Osteocyte (in vitro differentiated cells): Measurements from ENCODE around the gene PSD4. TPM values are rescaled to one million over a fixed set of nuclear protein-coding genes. Genes with fewer than 3 reads are reported as not detected.
A peak's percentile ranks its signal among the peaks of the same experiment; 100 is the strongest.

Experiments
- DNase-seq: peaks from one replicate; pipeline ENCODE4 v3.0.0; 2021; ENCODE audit warnings: mixed read lengths; ENCODE audit not compliant: unreplicated experiment; ENCODE audit errors: extremely low spot score
- H3K27ac Mint-ChIP-seq: one replicate; pipeline ENCODE4 v1.8.0; 2021; ENCODE audit warnings: mild to moderate bottlenecking, mixed read lengths; ENCODE audit not compliant: unreplicated experiment
- H3K27me3 Mint-ChIP-seq: one replicate; pipeline ENCODE4 v1.8.0; 2021; ENCODE audit warnings: mixed read lengths; ENCODE audit not compliant: unreplicated experiment
- H3K36me3 Mint-ChIP-seq: one replicate; pipeline ENCODE4 v1.8.0; 2021; ENCODE audit warnings: mixed read lengths; ENCODE audit not compliant: unreplicated experiment
- H3K4me1 Mint-ChIP-seq: one replicate; pipeline ENCODE4 v1.8.0; 2021; ENCODE audit warnings: mixed read lengths; ENCODE audit not compliant: unreplicated experiment
- H3K4me3 Mint-ChIP-seq: one replicate; pipeline ENCODE4 v1.8.0; 2021; ENCODE audit warnings: mild to moderate bottlenecking, moderate library complexity, mixed read lengths; ENCODE audit not compliant: unreplicated experiment
- H3K9me3 Mint-ChIP-seq: one replicate; pipeline ENCODE4 v1.8.0; 2021; ENCODE audit warnings: mixed read lengths; ENCODE audit not compliant: unreplicated experiment
- total RNA-seq: library from RNA; stranded (reverse); gene quantifications from 2 replicates; pipeline ENCODE4 v1.2.1, GENCODE V29; 2021
- TF ChIP-seq, protein P1 (sequence below): fragments of 200-600 bp; sonication (generic); IDR thresholded peaks from 2 replicates; pipeline ENCODE4 v1.5.0; 2021; ENCODE audit warnings: antibody characterized with exemption, mild to moderate bottlenecking, moderate library complexity

The PSD4 gene
- total RNA-seq, 1 donor from 2014 or later: 8.9 TPM

DNA sequence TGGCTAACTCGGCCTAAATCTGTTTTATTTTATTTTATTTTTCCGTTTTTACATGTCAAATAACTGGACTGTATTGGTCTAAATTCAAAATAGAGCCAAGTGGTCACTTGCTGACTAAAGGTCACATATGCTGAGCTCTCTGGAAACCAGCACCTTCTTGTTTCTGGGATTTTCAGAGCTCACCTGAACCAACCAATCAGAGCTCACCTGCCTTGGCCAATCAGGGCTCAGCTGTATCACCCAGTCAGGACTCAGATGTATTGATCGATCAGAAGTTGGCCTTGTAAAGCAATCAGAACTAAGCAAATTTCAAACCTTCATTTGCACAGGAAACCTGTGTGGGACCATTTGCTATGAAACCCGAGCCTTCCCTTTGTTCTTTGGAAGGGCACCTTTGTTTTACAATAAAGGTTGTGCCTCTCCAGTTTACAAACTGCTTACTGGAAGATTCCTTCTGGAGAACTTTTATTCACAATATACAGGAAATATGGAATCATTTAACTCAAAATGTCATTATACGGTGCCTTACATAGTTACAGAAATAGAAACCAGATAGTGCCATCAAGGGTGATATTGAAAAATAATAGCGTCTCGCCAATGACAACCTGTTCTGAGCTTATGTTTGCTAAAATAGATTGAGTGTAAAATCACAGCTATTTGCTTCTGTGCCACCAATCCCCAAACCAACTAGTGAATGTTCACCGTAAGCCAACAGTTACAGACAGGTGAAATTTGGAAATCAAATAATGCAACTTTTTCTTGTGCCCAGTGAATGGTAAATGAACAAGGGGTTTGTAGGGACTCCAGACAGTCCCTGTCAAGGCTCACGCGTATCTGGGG is 17.3 kb upstream of the PSD4 start:
- Mint-ChIP-seq H3K27me3 (peaks cover 28% of the 10 kb centered on the region), H3K4me1 (peaks cover 15% of the 10 kb centered on the region), H3K36me3 (no peaks in the 10 kb centered on the region), H3K4me3 (peak overlapping the region; percentile 60), H3K9me3 (no peaks in the 10 kb centered on the region), H3K27ac (no peak overlapping the region)
- DNase-seq: no peak
- TF ChIP-seq, protein P1, sequence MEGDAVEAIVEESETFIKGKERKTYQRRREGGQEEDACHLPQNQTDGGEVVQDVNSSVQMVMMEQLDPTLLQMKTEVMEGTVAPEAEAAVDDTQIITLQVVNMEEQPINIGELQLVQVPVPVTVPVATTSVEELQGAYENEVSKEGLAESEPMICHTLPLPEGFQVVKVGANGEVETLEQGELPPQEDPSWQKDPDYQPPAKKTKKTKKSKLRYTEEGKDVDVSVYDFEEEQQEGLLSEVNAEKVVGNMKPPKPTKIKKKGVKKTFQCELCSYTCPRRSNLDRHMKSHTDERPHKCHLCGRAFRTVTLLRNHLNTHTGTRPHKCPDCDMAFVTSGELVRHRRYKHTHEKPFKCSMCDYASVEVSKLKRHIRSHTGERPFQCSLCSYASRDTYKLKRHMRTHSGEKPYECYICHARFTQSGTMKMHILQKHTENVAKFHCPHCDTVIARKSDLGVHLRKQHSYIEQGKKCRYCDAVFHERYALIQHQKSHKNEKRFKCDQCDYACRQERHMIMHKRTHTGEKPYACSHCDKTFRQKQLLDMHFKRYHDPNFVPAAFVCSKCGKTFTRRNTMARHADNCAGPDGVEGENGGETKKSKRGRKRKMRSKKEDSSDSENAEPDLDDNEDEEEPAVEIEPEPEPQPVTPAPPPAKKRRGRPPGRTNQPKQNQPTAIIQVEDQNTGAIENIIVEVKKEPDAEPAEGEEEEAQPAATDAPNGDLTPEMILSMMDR: no peak

DNA sequence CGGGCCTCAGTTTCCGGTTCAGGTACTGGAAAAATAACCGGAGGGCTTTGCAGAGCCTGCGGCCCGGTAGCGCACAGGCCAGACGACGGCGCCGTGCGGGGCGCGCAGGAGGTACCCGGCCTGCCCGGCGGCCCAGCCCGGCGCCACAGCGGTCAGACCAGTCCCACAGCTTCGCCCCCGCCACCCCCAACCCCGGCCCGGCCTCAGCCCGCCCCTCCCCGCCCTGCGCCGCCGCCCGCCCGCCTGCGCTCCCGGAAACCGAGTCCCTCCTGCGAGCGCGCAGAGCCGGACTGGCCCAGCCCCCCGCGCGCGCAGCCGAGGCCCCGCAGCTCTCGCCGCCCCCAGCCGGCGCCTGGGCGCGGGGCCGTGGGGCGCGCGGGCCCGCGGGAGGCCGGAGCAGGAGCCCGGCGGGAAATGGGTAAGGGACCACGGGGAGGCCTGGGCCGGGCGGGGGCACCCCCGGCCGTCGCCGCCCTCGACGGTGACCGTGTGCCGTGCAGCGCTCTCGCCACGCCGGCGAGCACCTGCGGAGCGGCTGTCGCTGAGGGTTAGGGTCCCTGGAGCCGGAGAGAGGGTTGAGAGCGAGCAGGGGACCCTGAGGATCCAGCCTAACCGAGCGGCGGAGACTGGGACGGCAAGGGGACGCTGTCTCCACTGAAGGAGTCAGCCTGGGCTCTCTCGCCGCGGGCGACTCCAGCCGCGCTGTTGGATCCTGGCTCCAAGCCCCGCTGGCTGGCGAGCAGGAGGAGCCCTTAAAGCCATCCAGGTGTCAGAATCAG is 16.5 kb upstream of the PSD4 start:
- DNase-seq: peak; percentile 84
- H3K27ac Mint-ChIP-seq: no peak overlapping the region
- H3K4me1 Mint-ChIP-seq: peaks cover 15% of the 10 kb centered on the region

DNA sequence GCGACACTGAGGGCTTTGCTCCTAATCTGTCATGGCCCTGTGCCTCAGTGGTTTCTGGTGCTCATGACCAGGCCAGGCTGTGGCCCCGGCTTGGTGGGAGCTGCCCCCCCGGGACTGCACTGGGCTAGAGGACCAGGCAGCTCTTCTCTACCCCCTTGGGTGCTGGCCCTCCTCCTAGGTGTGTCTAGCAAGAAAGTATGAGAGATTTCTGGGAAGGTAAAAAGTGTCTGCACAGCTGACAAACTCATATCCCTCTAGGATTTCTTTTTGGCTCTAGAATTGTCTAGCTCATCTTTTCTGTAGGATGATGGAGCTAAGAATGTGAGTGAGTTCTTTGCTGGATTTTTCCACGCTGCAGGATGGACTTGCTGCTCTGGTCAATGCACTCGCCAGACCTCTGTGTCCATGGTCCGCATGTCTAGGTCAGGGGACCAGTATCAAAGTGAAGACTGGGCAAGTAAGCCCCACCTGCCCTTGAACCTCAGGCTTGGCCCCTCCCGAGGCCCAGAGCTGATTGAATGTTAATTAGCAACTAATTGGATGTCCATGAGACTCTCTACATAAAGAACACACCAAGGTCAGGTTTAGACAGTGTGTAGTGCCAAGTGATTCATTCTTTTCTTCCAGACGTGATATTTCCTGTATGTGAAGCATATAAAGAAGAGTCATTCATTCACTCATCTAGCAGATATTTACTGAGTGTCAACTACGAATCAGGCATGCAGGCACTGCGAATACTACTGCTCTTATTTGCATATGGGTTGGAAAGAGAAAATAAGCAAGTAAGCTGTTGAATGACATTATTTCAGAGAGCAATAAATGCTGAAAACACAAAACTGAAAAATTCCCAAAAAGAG is 15.6 kb upstream of the PSD4 start:
- TF ChIP-seq, protein P1: no peak
- Mint-ChIP-seq H3K27ac (no peak overlapping the region), H3K4me3 (peak overlapping the region; percentile 72), H3K9me3 (no peaks in the 10 kb centered on the region), H3K36me3 (no peaks in the 10 kb centered on the region), H3K27me3 (peaks cover 17% of the 10 kb centered on the region), H3K4me1 (peaks cover 15% of the 10 kb centered on the region)
- DNase-seq: peak; percentile 56

More for the DNA sequence above, 16.5 kb upstream of the PSD4 start:
- peaks cover 23% of the 10 kb centered on the region for H3K27me3 Mint-ChIP-seq
- H3K4me3 Mint-ChIP-seq: peak overlapping the region; percentile 72
- H3K36me3 Mint-ChIP-seq: no peaks in the 10 kb centered on the region
- TF ChIP-seq, protein P1: no peak
- no peaks in the 10 kb centered on the region for H3K9me3 Mint-ChIP-seq

DNA sequence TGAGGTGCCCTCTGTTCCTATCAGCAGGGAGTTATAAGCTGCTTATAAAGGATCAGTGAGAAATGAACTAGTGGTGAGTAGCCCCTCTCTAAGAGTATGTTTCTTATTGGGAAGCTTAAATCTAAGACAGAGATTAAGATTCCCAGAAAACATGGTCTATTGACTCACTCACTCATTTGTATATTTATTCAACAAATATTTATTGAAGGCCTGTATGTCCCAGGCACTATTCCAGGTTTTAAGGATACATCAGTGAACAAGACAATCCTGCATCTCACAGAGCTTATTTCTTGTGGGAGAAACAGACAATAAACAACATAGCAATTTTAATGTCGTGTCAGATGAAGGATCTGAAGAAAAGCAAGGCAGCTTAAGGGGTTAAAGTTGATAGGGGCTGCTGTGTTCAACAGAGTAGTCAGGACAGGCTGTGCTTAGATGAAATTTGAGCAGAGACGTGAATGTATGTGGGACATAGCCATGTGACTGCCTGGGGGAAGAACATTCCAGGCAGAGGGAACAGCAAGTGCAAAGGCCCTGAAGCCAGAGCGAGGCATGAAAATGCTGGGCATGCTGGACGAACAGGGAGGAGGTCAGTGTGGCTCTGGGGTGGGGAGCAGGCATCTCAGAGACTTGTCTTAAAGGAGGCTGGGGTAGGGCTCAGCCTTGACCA is 14.8 kb upstream of the PSD4 start:
- TF ChIP-seq, protein P1: no peak
- H3K36me3 Mint-ChIP-seq: no peaks in the 10 kb centered on the region
- peaks cover 15% of the 10 kb centered on the region for H3K4me1 Mint-ChIP-seq
- peak; percentile 51 for DNase-seq
- no peak overlapping the region for H3K4me3 Mint-ChIP-seq
- H3K27ac Mint-ChIP-seq: no peak overlapping the region
- H3K9me3 Mint-ChIP-seq: no peaks in the 10 kb centered on the region
- peaks cover 14% of the 10 kb centered on the region for H3K27me3 Mint-ChIP-seq
